Measurements from ENCODE around the gene SLC25A4.

SLC25A4 gene

GRCh38 chr4:185113340-185113739 is 29.7 kb upstream of the SLC25A4 start:
- Histone ChIP-seq H2BK120ac (ENCODE audit: low read depth, low read length) (no peak overlapping the region), H3K4ac (ENCODE audit: low read depth in 1 of 2, low read length in 2 of 2) (no peak overlapping the region), H2BK12ac (ENCODE audit: low read length in 2 of 2) (no peak overlapping the region), H4K91ac (ENCODE audit: low read length) (no peak overlapping the region), H3K27ac (ENCODE audit: low read length, poor library complexity, severe bottlenecking) (no peak overlapping the region), H3K9me3 (ENCODE audit: control insufficient read depth, low read length) (no peaks in the 10 kb centered on the region), H3K4me3 (ENCODE audit: insufficient read depth in 1 of 2, low read depth in 1 of 2, low read length in 2 of 2) (no peak overlapping the region), H3K23ac (ENCODE audit: low read length in 2 of 2) (no peak overlapping the region), H2AK5ac (ENCODE audit: low read length, severe bottlenecking) (peak overlapping the region; percentile 32), H3K27me3 (ENCODE audit: control insufficient read depth in 1 of 2, insufficient read depth in 1 of 2, low read length in 2 of 2) (no peaks in the 10 kb centered on the region), H3K18ac (ENCODE audit: low read depth in 1 of 2, low read length in 2 of 2) (no peak overlapping the region), H3K36me3 (ENCODE audit: control insufficient read depth in 1 of 2, insufficient read depth in 2 of 2, low read depth in 1 of 2, low read length in 2 of 2) (no peaks in the 10 kb centered on the region), H3K4me2 (ENCODE audit: low read length, poor library complexity, severe bottlenecking) (no peak overlapping the region), H2AFZ (ENCODE audit: low read depth, low read length) (no peak overlapping the region), H4K8ac (ENCODE audit: low read length) (no peak overlapping the region), H3K9ac (ENCODE audit: low read length) (no peak overlapping the region), H2BK15ac (ENCODE audit: low read depth, poor library complexity, severe bottlenecking) (no peak overlapping the region), H2BK5ac (ENCODE audit: low read depth, low read length, poor library complexity, severe bottlenecking) (no peak overlapping the region), H3K14ac (ENCODE audit: low read length in 2 of 2) (no peak overlapping the region), H3K79me1 (replicated peaks; ENCODE audit: low read length, poor library complexity, severe bottlenecking) (no peaks in the 10 kb centered on the region), H3K4me1 (ENCODE audit: control insufficient read depth, insufficient read depth, low read depth, low read length) (peaks cover 4% of the 10 kb centered on the region)
- peak; percentile 45 for DNase-seq
- WGBS = 70% methylated on average over 1 of the region's 2 CpGs

GRCh38 chr4:185115827-185116232 is 27.2 kb upstream of the SLC25A4 start:
- no peak overlapping the region for H3K4me2 ChIP-seq (ENCODE audit: low read length, poor library complexity, severe bottlenecking)

GRCh38 chr4:185117300-185117934 is 25.6 kb upstream of the SLC25A4 start:
- no peak for DNase-seq
- H3K4me2 ChIP-seq (ENCODE audit: low read length, poor library complexity, severe bottlenecking) = no peak overlapping the region
- no peak overlapping the region for H3K23ac ChIP-seq (ENCODE audit: low read length in 2 of 2)
- peak overlapping the region in 1 of 2 experiments; percentile 58 for H3K4ac ChIP-seq (ENCODE audit: low read depth in 1 of 2, low read length in 2 of 2)
- H2BK12ac ChIP-seq (ENCODE audit: low read length in 2 of 2) = peak overlapping the region in 1 of 2 experiments; percentile 63
- no peaks in the 10 kb centered on the region for H3K27me3 ChIP-seq (ENCODE audit: control insufficient read depth in 1 of 2, insufficient read depth in 1 of 2, low read length in 2 of 2)
- H2BK120ac ChIP-seq (ENCODE audit: low read depth, low read length) = no peak overlapping the region
- no peak overlapping the region for H3K4me3 ChIP-seq (ENCODE audit: insufficient read depth in 1 of 2, low read depth in 1 of 2, low read length in 2 of 2)
- H4K8ac ChIP-seq (ENCODE audit: low read length) = no peak overlapping the region
- H2BK5ac ChIP-seq (ENCODE audit: low read depth, low read length, poor library complexity, severe bottlenecking) = no peak overlapping the region
- no peak overlapping the region for H3K18ac ChIP-seq (ENCODE audit: low read depth in 1 of 2, low read length in 2 of 2)
- no peak overlapping the region for H2BK15ac ChIP-seq (ENCODE audit: low read depth, poor library complexity, severe bottlenecking)
- no peaks in the 10 kb centered on the region for H3K9me3 ChIP-seq (ENCODE audit: control insufficient read depth, low read length)
- no peak overlapping the region for H2AK5ac ChIP-seq (ENCODE audit: low read length, severe bottlenecking)
- no peak overlapping the region for H4K91ac ChIP-seq (ENCODE audit: low read length)
- H3K14ac ChIP-seq (ENCODE audit: low read length in 2 of 2) = no peak overlapping the region
- H3K4me1 ChIP-seq (ENCODE audit: control insufficient read depth, insufficient read depth, low read depth, low read length) = peaks cover 4% of the 10 kb centered on the region
- H3K9ac ChIP-seq (ENCODE audit: low read length) = no peak overlapping the region
- 88% methylated on average over 5 of the region's 7 CpGs for WGBS
- no peak overlapping the region for H3K27ac ChIP-seq (ENCODE audit: low read length, poor library complexity, severe bottlenecking)
- no peaks in the 10 kb centered on the region for H3K79me1 ChIP-seq (replicated peaks; ENCODE audit: low read length, poor library complexity, severe bottlenecking)
- no peaks in the 10 kb centered on the region for H3K36me3 ChIP-seq (ENCODE audit: control insufficient read depth in 1 of 2, insufficient read depth in 2 of 2, low read depth in 1 of 2, low read length in 2 of 2)
- H2AFZ ChIP-seq (ENCODE audit: low read depth, low read length) = no peak overlapping the region

More at GRCh38 chr4:185115827-185116232, 27.2 kb upstream of the SLC25A4 start:
- Histone ChIP-seq H3K9me3 (ENCODE audit: control insufficient read depth, low read length) (no peaks in the 10 kb centered on the region), H2BK12ac (ENCODE audit: low read length in 2 of 2) (no peak overlapping the region), H2BK15ac (ENCODE audit: low read depth, poor library complexity, severe bottlenecking) (no peak overlapping the region), H3K27ac (ENCODE audit: low read length, poor library complexity, severe bottlenecking) (no peak overlapping the region), H3K4ac (ENCODE audit: low read depth in 1 of 2, low read length in 2 of 2) (no peak overlapping the region), H4K8ac (ENCODE audit: low read length) (no peak overlapping the region), H3K79me1 (replicated peaks; ENCODE audit: low read length, poor library complexity, severe bottlenecking) (no peaks in the 10 kb centered on the region), H3K23ac (ENCODE audit: low read length in 2 of 2) (no peak overlapping the region), H2AK5ac (ENCODE audit: low read length, severe bottlenecking) (no peak overlapping the region), H3K4me3 (ENCODE audit: insufficient read depth in 1 of 2, low read depth in 1 of 2, low read length in 2 of 2) (peak overlapping the region in 1 of 2 experiments; percentile 11), H4K91ac (ENCODE audit: low read length) (no peak overlapping the region), H3K9ac (ENCODE audit: low read length) (peak overlapping the region; percentile 28), H2BK5ac (ENCODE audit: low read depth, low read length, poor library complexity, severe bottlenecking) (no peak overlapping the region), H3K18ac (ENCODE audit: low read depth in 1 of 2, low read length in 2 of 2) (no peak overlapping the region), H3K4me1 (ENCODE audit: control insufficient read depth, insufficient read depth, low read depth, low read length) (peaks cover 6% of the 10 kb centered on the region), H2AFZ (ENCODE audit: low read depth, low read length) (no peak overlapping the region), H2BK120ac (ENCODE audit: low read depth, low read length) (no peak overlapping the region), H3K36me3 (ENCODE audit: control insufficient read depth in 1 of 2, insufficient read depth in 2 of 2, low read depth in 1 of 2, low read length in 2 of 2) (no peaks in the 10 kb centered on the region), H3K27me3 (ENCODE audit: control insufficient read depth in 1 of 2, insufficient read depth in 1 of 2, low read length in 2 of 2) (no peaks in the 10 kb centered on the region), H3K14ac (ENCODE audit: low read length in 2 of 2) (no peak overlapping the region)
- DNase-seq = peak; percentile 89
- WGBS = 24% methylated on average over 7 of the region's 9 CpGs

DNA sequence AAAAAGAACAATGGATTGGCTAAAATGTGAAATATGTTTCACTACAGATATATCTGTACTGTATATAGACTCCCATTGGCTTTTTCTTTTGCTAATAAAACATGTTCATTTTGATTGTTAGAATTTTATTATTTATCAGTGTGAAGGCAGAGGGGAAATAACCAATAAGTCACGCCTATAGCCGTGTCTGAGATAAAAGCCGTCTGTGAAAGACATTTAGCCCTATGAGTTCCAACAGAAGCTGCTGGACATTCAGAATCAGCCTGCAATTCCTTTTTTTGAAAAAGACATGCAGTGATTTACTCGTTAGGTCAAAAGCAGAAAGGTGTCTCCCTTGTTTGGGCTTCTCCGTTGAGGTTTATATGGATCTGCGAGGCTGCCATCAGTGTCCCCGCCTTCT is 24.2 kb upstream of the SLC25A4 start:
- Histone ChIP-seq H3K36me3 (ENCODE audit: control insufficient read depth in 1 of 2, insufficient read depth in 2 of 2, low read depth in 1 of 2, low read length in 2 of 2) (no peaks in the 10 kb centered on the region), H4K91ac (ENCODE audit: low read length) (no peak overlapping the region), H2BK15ac (ENCODE audit: low read depth, poor library complexity, severe bottlenecking) (no peak overlapping the region), H3K23ac (ENCODE audit: low read length in 2 of 2) (no peak overlapping the region), H3K4me2 (ENCODE audit: low read length, poor library complexity, severe bottlenecking) (no peak overlapping the region), H3K27ac (ENCODE audit: low read length, poor library complexity, severe bottlenecking) (no peak overlapping the region), H2AFZ (ENCODE audit: low read depth, low read length) (no peak overlapping the region), H2BK5ac (ENCODE audit: low read depth, low read length, poor library complexity, severe bottlenecking) (no peak overlapping the region), H3K4me3 (ENCODE audit: insufficient read depth in 1 of 2, low read depth in 1 of 2, low read length in 2 of 2) (no peak overlapping the region), H3K4me1 (ENCODE audit: control insufficient read depth, insufficient read depth, low read depth, low read length) (peaks cover 2% of the 10 kb centered on the region), H2BK120ac (ENCODE audit: low read depth, low read length) (no peak overlapping the region), H2AK5ac (ENCODE audit: low read length, severe bottlenecking) (no peak overlapping the region), H3K79me1 (replicated peaks; ENCODE audit: low read length, poor library complexity, severe bottlenecking) (no peaks in the 10 kb centered on the region), H2BK12ac (ENCODE audit: low read length in 2 of 2) (no peak overlapping the region), H3K14ac (ENCODE audit: low read length in 2 of 2) (no peak overlapping the region), H3K18ac (ENCODE audit: low read depth in 1 of 2, low read length in 2 of 2) (no peak overlapping the region), H4K8ac (ENCODE audit: low read length) (no peak overlapping the region), H3K4ac (ENCODE audit: low read depth in 1 of 2, low read length in 2 of 2) (no peak overlapping the region), H3K9ac (ENCODE audit: low read length) (no peak overlapping the region), H3K27me3 (ENCODE audit: control insufficient read depth in 1 of 2, insufficient read depth in 1 of 2, low read length in 2 of 2) (no peaks in the 10 kb centered on the region), H3K9me3 (ENCODE audit: control insufficient read depth, low read length) (no peaks in the 10 kb centered on the region)
- WGBS = 93% methylated on average over 7 of the region's 7 CpGs
- no peak for DNase-seq
